ENCODE measurements around the gene APP.

- TF ChIP-seq, protein P1, sequence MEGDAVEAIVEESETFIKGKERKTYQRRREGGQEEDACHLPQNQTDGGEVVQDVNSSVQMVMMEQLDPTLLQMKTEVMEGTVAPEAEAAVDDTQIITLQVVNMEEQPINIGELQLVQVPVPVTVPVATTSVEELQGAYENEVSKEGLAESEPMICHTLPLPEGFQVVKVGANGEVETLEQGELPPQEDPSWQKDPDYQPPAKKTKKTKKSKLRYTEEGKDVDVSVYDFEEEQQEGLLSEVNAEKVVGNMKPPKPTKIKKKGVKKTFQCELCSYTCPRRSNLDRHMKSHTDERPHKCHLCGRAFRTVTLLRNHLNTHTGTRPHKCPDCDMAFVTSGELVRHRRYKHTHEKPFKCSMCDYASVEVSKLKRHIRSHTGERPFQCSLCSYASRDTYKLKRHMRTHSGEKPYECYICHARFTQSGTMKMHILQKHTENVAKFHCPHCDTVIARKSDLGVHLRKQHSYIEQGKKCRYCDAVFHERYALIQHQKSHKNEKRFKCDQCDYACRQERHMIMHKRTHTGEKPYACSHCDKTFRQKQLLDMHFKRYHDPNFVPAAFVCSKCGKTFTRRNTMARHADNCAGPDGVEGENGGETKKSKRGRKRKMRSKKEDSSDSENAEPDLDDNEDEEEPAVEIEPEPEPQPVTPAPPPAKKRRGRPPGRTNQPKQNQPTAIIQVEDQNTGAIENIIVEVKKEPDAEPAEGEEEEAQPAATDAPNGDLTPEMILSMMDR (conservative IDR thresholded peaks at IDR 0.05; ENCODE audit: low read length) = no peak
- no peak for TF ChIP-seq EZH2phosphoT487 (IDR thresholded peaks at IDR 0.05; ENCODE audit: borderline replicate concordance, low read depth, low read length)
Observed at GRCh38 chr21:25929856-25930520, 240.6 kb downstream of the APP start.
